ENCODE results near the gene FHOD3.

FHOD3 gene

DNA sequence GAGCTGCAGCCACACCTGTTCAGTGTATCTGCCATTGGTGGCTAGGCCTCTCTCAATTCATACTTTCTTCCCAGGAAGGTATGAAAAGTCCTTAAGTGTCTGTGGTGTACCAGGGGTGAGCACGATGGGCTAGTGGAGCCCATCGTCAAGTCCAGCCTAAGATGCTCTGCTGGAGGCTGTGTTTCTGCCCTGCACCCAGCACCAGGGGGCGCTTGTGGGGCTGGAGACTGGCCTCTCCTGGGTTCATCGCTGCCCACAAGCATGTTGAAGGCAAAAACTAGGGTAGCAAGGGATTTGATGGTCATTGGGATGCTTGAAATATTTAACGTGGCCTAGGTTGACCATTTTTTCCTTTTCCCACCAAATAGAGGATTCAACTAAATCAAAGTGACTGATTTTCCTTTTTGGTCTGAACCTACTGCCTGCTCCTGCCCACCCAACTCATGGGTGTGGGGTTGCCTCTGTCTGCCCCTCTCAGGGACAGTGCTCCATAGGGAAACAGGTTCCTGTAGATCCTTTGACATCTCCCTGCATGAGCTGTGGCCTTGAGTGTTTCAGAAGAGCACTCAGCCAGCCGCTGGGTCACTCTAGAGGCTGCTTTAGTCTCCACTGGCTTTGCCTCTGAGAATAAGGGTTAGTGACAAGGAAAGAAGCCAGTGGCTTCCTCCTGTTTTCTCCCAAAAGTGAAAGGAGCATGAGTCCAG lies 472.2 kb downstream of the FHOD3 start:
- DNase-seq, result peak in 1 of 2 donors; percentile 5

DNA sequence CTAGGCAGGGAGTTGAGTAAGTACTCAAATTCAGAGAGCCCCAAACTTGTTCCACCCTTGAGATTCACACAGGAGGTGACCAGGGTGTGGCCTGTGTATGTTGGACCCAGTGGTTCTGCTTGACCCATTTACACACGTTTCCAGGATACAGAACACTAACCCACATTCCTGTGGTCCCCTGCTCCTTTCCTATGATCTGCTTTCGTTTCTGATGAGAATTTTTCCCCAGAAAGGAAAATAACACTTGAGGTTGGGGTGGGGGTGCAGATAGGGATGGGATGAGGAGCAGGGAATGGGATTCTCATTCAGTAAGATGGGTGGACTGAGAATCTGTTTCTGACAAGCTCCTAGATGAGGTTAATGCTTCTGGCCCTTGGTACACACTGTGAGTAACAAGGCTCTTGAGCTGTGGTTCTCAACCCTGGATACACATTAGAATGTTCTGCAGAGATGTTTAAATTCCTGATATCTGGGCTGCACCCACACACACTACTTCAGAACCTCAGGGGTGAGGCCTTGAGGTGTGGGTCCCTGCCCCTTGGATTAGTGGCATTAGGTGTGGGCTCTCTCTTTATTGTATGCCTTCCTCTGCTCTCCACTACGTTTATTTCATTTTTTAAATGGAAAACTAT lies 472.9 kb downstream of the FHOD3 start:
- DNase-seq, result no peak

GRCh38 chr18:36771245-36771644 lies 473.7 kb downstream of the FHOD3 start:
- DNase-seq, result no peak

GRCh38 chr18:36772241-36772723 lies 474.8 kb downstream of the FHOD3 start:
- DNase-seq, result no peak

GRCh38 chr18:36775396-36775795 lies 477.9 kb downstream of the FHOD3 start:
- no peak for DNase-seq

DNA sequence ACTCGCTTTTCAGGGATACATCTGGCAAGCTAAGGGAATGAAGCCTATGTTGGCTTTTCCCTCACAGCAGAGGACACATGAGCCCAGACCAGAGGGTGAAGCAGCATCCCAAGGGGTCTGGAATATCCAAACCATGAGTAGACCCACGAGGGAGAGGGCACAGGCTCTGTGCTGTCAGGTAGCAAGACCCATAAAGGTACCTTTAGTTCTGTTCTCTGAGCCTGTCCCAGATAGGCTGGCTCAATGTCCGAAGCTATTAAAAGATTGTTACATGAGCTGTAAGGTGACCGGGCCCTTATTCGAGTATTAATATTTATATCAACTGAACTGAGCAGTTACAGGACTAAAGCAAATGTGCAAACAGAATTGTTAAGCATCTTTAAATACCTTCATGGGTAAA lies 479.1 kb downstream of the FHOD3 start:
- no peak for DNase-seq

- no peak for DNase-seq
Measured at GRCh38 chr18:36777566-36777965, 480.1 kb downstream of the FHOD3 start.

DNA sequence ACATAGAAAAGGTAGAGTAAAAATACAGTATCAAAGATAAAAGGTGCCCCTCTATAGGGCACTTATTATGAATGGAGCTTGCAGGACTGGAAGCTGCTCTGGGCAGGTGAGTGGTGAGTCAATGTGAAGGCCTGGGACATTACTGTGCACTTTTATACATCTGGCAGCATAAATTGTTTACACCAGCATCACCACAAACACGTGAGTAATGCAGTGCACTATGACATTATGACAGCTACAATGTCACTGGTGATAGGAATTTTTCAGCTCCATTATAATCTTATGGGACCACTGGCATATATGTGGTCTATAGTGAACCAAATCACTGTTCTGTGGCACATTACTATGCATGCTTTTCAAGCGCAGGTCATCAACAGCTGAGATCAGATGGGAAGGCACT lies 483.2 kb downstream of the FHOD3 start:
- no peak for DNase-seq

DNA sequence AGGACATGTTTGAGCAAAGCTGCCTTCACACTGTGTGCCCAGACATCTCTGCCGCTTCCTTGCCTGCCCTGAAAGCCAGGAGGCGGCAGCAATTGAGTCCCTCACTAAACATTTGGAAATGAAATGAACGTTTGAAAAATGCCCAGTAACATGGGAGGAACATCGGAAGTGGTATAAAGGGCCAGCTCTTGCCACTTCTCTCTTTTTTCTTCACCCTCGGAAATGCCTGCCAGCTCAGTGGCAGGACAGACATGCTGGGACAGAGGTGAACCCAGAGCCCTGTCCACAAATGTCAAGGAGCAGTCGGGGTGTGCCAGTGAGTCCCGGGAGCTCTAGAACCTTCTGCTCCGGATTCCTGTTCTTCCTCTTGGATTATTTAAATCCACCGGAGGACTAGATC lies 485.2 kb downstream of the FHOD3 start:
- DNase-seq, result no peak

GRCh38 chr18:36783792-36784191 lies 486.3 kb downstream of the FHOD3 start:
- no peak for DNase-seq

- DNase-seq, result no peak
Measured at GRCh38 chr18:36786686-36787085, 489.2 kb downstream of the FHOD3 start.

DNA sequence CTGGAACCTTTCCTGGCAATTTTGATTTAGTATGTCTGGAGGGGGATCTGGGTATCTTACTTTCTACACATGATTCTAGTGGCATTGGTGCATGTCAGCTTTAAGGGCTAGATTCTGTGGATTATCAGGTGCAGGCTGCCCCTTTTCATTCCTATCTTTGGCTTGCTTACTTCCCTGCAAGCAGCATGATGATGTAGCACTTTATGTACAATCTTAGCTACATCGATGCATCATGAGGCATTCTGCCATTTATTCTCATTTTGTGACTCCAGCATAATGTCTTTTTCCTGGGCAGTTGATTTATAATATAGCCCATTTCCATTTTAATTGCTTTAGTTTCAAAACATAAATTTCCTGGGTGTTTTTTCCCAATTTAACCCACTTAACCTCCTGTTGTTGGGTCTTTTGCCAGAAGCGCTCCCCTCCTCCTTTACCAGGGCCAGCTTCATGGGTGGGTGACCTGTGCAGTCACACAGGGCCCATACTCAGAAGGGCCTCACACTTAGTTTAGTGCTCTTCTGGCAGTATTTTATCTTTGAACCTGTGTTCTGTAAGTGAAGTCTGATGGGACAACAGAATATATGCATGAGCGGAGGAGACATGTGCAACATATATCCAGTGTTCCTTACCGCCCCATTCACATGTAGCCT lies 495.2 kb downstream of the FHOD3 start:
- no peak for DNase-seq

DNA sequence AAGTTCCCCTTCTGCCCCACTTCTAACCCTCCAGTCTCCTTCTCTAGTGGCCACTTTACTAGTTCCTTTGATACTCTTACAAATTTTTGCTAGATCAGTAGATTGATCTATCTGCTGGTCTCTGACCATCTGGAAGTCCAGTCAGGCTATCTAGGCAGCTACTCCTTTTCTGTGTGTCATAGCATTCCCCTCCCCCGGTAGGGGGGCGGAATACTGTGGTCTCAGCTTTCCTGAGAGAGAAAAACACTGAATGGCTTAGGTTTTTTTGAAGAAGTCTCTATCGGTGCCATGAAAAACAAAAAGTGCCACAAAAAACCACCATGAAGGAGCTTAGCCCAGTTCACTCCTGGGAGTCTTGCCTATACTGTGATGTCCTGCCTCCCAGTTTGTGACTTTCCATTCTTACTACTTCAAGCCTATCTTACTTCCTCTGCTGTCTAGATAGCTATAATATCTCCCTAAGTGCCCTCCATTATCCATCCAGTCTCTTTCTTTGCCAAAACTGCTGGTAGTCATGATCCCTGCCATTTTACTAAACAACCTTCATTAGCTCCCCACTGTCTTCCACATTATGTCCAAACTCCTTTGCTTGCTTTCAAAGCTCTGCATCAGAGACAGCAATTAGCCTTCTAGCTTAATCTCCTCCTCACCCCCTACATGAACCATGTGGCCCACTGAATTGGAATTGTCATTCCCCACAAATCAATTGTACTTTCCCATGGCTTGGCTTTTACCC lies 501.4 kb downstream of the FHOD3 start:
- no peak for DNase-seq

DNA sequence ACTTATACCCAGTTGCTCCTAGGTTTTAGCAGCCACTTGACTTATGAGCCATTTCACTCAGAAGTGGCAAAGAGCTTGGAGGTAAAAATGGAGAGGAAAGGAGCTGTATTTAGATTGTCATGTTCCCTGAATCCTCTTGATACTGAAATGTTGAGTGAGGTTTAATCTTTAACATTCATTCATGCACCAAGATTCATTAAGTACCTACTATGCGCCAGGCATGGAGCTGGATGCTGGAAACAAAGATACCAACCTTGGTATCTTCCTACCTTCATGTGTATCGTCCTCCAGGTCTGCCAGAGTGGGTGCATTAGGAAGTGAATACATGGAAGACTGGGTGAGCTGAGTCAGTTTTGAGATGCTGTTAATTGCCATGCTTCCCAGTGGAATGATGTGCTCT lies 507.6 kb downstream of the FHOD3 start:
- no peak for DNase-seq

DNA sequence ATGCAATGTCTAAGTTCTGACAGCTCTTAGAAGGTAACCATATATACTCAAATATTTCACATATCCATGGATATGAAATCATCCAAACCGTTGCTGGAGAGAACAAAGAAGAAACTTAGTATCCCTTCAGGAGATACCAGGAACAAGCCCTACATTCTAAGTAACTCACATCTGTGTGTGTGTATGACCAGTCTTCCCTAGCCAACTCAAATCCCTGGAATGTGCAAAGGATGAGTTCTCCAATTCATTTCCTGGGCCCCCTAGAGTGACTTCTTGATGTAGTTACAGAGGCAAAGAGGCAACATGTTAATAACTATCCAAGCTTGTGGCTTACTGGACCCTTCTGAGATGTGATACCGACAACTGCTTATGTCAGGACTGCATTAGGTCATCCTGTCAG lies 511.2 kb downstream of the FHOD3 start:
- no peak for DNase-seq

GRCh38 chr18:36809590-36810381 lies 512.3 kb downstream of the FHOD3 start:
- peak; percentile 54 to 75 for DNase-seq

DNA sequence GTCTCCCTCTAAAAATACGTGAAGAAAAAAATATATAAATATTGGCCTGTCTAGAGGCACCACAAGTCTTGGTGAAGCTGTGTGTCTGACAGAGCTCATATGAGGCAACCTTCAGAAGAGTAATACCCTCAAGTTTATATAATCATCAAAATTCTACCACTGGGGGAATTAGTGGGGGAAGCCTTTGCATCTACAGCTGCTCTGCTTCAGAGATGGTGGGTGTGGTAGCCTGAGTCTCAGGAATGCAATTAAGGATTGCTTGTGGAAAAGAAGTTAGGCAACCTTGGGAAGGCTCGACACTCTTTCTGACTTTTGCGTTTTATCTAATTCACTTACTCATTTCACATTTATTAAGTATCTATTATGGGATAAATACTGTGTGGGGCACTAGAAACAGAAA lies 513.9 kb downstream of the FHOD3 start:
- no peak for DNase-seq

GRCh38 chr18:36811955-36812354 lies 514.4 kb downstream of the FHOD3 start:
- no peak for DNase-seq

GRCh38 chr18:36812678-36813077 lies 515.2 kb downstream of the FHOD3 start:
- DNase-seq, result no peak

DNA sequence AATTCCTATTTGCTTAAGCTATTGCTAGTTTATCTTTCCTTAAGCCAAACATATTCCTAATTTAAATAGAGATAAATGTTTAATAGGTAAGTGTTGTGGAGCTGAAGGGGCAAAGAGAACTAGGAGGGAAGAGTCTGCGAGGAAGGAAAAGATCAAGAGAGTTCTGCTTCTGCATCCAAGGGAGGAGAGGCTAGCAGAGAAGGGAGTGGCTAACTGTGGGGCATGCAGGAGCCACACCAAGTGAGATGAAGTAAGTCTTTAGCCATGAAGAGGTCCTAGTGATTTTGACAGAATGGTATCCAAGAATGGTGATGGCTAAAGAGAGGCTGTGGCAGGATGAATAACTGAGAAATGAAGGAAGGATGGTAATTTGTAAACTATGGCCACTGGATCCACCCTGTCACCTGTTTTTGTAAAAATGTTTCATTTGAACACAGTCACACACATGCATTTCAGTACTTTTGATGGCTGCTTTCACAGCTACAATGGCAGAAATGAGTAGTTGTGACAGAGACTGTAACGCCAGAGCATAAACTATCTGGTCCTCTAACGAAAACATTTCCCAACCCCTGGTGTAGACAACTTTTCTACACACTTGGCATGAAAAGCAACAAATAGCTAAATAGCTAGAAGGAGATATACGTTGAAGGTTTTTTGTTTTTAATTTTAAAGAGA lies 515.7 kb downstream of the FHOD3 start:
- DNase-seq, result no peak

DNA sequence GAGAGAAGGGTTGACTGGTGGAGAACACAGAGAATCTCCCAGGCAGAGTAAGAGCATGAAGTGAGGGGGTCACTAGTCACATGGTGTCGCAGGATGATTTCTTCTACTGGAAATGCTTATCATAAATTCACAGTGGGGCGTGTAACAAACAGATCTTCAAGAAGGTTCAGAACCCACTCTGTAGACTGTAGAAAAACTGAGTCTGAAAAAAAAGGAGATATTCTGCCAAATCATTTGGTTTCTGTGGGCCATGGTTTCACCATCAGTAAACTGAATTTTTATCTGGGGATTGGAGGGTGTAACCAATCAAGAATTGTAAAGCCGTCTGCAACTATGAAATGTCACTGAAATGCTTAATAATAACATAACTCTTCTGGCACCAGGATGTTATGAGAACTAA lies 516.3 kb downstream of the FHOD3 start:
- no peak for DNase-seq

GRCh38 chr18:36814994-36815393 lies 517.5 kb downstream of the FHOD3 start:
- DNase-seq, result no peak
